ENCODE measurements around the gene PTPN3. TPM values are rescaled to one million over a fixed set of nuclear protein-coding genes. Genes with fewer than 3 reads are reported as not detected.

The PTPN3 gene
- total RNA-seq, 2 experiments from 2014 or later: 0.58 to 1.3 TPM

- no peak overlapping the region for H3K4me3 Mint-ChIP-seq
- no peak overlapping the region for H3K27ac Mint-ChIP-seq
- CTCF ChIA-PET: no interaction called here
- no peaks in the 10 kb centered on the region for H3K4me1 Mint-ChIP-seq (ENCODE audit: low read depth)
- POLR2A ChIA-PET: no interaction called here
- ATAC-seq (no peak), DNase-seq (no peak)
- no peaks in the 10 kb centered on the region for H3K36me3 Mint-ChIP-seq (ENCODE audit: low read depth)
- intact Hi-C loops (cut with micrococcal nuclease): no loop called here
- H3K27me3 Mint-ChIP-seq: peaks cover 4% of the 10 kb centered on the region
- no peaks in the 10 kb centered on the region for H3K9me3 Mint-ChIP-seq
- TF ChIP-seq, protein P1, sequence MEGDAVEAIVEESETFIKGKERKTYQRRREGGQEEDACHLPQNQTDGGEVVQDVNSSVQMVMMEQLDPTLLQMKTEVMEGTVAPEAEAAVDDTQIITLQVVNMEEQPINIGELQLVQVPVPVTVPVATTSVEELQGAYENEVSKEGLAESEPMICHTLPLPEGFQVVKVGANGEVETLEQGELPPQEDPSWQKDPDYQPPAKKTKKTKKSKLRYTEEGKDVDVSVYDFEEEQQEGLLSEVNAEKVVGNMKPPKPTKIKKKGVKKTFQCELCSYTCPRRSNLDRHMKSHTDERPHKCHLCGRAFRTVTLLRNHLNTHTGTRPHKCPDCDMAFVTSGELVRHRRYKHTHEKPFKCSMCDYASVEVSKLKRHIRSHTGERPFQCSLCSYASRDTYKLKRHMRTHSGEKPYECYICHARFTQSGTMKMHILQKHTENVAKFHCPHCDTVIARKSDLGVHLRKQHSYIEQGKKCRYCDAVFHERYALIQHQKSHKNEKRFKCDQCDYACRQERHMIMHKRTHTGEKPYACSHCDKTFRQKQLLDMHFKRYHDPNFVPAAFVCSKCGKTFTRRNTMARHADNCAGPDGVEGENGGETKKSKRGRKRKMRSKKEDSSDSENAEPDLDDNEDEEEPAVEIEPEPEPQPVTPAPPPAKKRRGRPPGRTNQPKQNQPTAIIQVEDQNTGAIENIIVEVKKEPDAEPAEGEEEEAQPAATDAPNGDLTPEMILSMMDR (IDR thresholded peaks at IDR 0.05): no peak
Observed at GRCh38 chr9:109335121-109335520, 163.0 kb downstream of the PTPN3 start.

GRCh38 chr9:109331353-109331752, 166.8 kb downstream of the PTPN3 start:
- ATAC-seq: no peak
- Mint-ChIP-seq H3K9me3 (no peaks in the 10 kb centered on the region), H3K27me3 (peaks cover 15% of the 10 kb centered on the region), H3K36me3 (ENCODE audit: low read depth) (no peaks in the 10 kb centered on the region), H3K4me3 (no peak overlapping the region), H3K4me1 (ENCODE audit: low read depth) (no peaks in the 10 kb centered on the region), H3K27ac (no peak overlapping the region)
- intact Hi-C loops (cut with micrococcal nuclease): no loop called here
- DNase-seq: no peak
- TF ChIP-seq, protein P1 (IDR thresholded peaks at IDR 0.05): no peak
- ChIA-PET CTCF (no interaction called here), POLR2A (no interaction called here)

GRCh38 chr9:109329638-109330258, 168.4 kb downstream of the PTPN3 start:
- Mint-ChIP-seq H3K27ac (no peak overlapping the region), H3K9me3 (no peaks in the 10 kb centered on the region), H3K4me1 (ENCODE audit: low read depth) (no peaks in the 10 kb centered on the region), H3K27me3 (peaks cover 16% of the 10 kb centered on the region), H3K4me3 (no peak overlapping the region), H3K36me3 (ENCODE audit: low read depth) (no peaks in the 10 kb centered on the region)
- CTCF ChIA-PET: no interaction called here
- ATAC-seq (no peak), DNase-seq (no peak)
- intact Hi-C loops (cut with micrococcal nuclease): no loop called here
- POLR2A ChIA-PET: no interaction called here
- TF ChIP-seq, protein P1 (IDR thresholded peaks at IDR 0.05): no peak

GRCh38 chr9:109328978-109329637, 169.0 kb downstream of the PTPN3 start:
- no peak for DNase-seq

More at GRCh38 chr9:109328978-109329637, 169.0 kb downstream of the PTPN3 start:
- peaks cover 16% of the 10 kb centered on the region for H3K27me3 Mint-ChIP-seq
- H3K9me3 Mint-ChIP-seq: no peaks in the 10 kb centered on the region
- TF ChIP-seq, protein P1 (IDR thresholded peaks at IDR 0.05): no peak
- intact Hi-C loops (cut with micrococcal nuclease): no loop called here
- ChIA-PET POLR2A (no interaction called here), CTCF (no interaction called here)
- H3K27ac Mint-ChIP-seq: no peak overlapping the region
- H3K4me1 Mint-ChIP-seq (ENCODE audit: low read depth): no peaks in the 10 kb centered on the region
- no peak overlapping the region for H3K4me3 Mint-ChIP-seq
- ATAC-seq: no peak
- H3K36me3 Mint-ChIP-seq (ENCODE audit: low read depth): no peaks in the 10 kb centered on the region

Small RNA genes lying within 50 kb of the gene (microRNA-seq; reads per million reads assigned to microRNA genes)
- gene MIR3927 (ENCODE audit: borderline microRNAs expressed, borderline replicate concordance): not detected

Other genes with a start within 250 kb of the PTPN3 start
- under 1 TPM; 0.34 TPM for gene EPB41L4B, start 177.2 kb downstream of the PTPN3 start, total RNA-seq